GM12873 (cell line): ENCODE data around the gene MSH2.

Source experiments
- CTCF ChIP-seq: IDR thresholded peaks from 2 replicates; pipeline ENCODE4 v1.5.1; 2012; ENCODE audit warnings: low read depth, mild to moderate bottlenecking, moderate library complexity, low read length, control low read depth; ENCODE audit not compliant: insufficient read depth; ENCODE audit errors: missing control alignments

Gene MSH2

GRCh38 chr2:47422016-47422415 is 19.1 kb downstream of the MSH2 start:
- TF ChIP-seq CTCF, result no peak

GRCh38 chr2:47422560-47422959 is 19.6 kb downstream of the MSH2 start:
- TF ChIP-seq CTCF, result no peak

GRCh38 chr2:47426786-47427185 is 23.8 kb downstream of the MSH2 start:
- no peak for TF ChIP-seq CTCF

GRCh38 chr2:47429795-47430194 is 26.8 kb downstream of the MSH2 start:
- TF ChIP-seq CTCF, result no peak

GRCh38 chr2:47437287-47437686 is 34.3 kb downstream of the MSH2 start:
- TF ChIP-seq CTCF, result peak; percentile 30

- TF ChIP-seq CTCF, result no peak
Measured at GRCh38 chr2:47438106-47438505, 35.1 kb downstream of the MSH2 start.

- TF ChIP-seq CTCF, result no peak
Measured at GRCh38 chr2:47438783-47439182, 35.8 kb downstream of the MSH2 start.
